ENCODE measurements around the gene DCANP1.

GRCh38 chr5:135444360-135444759, 2.8 kb downstream of the DCANP1 start:
- TF ChIP-seq POLR2A (IDR thresholded peaks at IDR 0.05; ENCODE audit: low read length) (no peak), GATA1 (IDR thresholded peaks at IDR 0.05; ENCODE audit: low read depth, low read length) (no peak)

Data from erythroblast (primary cell).